K562 (cell line): Measurements from ENCODE around the gene SLITRK3. TPM values are rescaled to one million over a fixed set of nuclear protein-coding genes. Genes with fewer than 3 reads are reported as not detected.

Experiments
- polyA plus RNA-seq, 8 experiments: library from polyadenylated mRNA; depleted of rRNA in 4 of 8; stranded (reverse) in 5 of 8; unstranded in 3 of 8; fragments of >200 nt; fragmentation: Nextera tagmentation in 2 of 8; fragmentation: Illumina TruSeq in 1 of 8; extraction: Ambion mirVana in 2 of 8; extraction: Trizol in 1 of 8; gene quantifications; 2 replicates each; pipeline versions ENCODE4 v1.2.1 to v1.2.3, GENCODE V29; 2011 to 2014; ENCODE audit warnings: inconsistent platforms in 1 of 8, missing spikeins in 1 of 8
- total RNA-seq, 7 experiments: library from RNA; depleted of rRNA in 6 of 7; stranded (reverse); fragments of >200 nt in 6 of 7; fragmentation: Illumina TruSeq in 2 of 7; extraction: Trizol in 2 of 7; gene quantifications; 2 replicates each; pipeline versions ENCODE4 v1.2.1 to v1.2.3, GENCODE V29; 2011 to 2021; ENCODE audit warnings: low replicate concordance in 1 of 7

The SLITRK3 gene
- total and polyA plus RNA-seq, 9 of the 15 experiments (the other 6 are each of a cell fraction or from before 2014, with no cell fraction given): not detected

Other genes starting within 250 kb of the SLITRK3 start
- not detected in 2 replicates for gene SI, start 117.9 kb downstream of the SLITRK3 start, total RNA-seq (2014; rRNA removed)
- not detected in 2 replicates for gene SI, start 117.9 kb downstream of the SLITRK3 start, total RNA-seq (2014; rRNA removed; fragmentation: Illumina TruSeq; extraction: Trizol)
- gene SI, start 117.9 kb downstream of the SLITRK3 start, total RNA-seq (2015; rRNA removed; fragmentation: Illumina TruSeq; extraction: Trizol): not detected in 2 replicates
- gene SI, start 117.9 kb downstream of the SLITRK3 start, total RNA-seq (2021): not detected in 2 replicates
- gene SI, start 117.9 kb downstream of the SLITRK3 start, polyA plus RNA-seq (2011; rRNA removed): not detected in 2 replicates
- gene SI, start 117.9 kb downstream of the SLITRK3 start, polyA plus RNA-seq (2014; fragmentation: Illumina TruSeq; extraction: Trizol): not detected in 2 replicates
- gene SI, start 117.9 kb downstream of the SLITRK3 start, polyA plus RNA-seq (2014; fragmentation: Nextera tagmentation; extraction: Ambion mirVana): not detected
- gene SI, start 117.9 kb downstream of the SLITRK3 start, polyA plus RNA-seq (2014; rRNA removed): not detected in 2 replicates